ENCODE data around the gene MEIS1.

GRCh38 chr2:66575625-66576310 is 140.8 kb downstream of the MEIS1 start:
- TF ChIP-seq CTCF (IDR thresholded peaks at IDR 0.05), result no peak
- TF ChIP-seq EZH2 (IDR thresholded peaks at IDR 0.05; ENCODE audit: borderline replicate concordance, insufficient read depth, low read depth, low read length, poor library complexity, severe bottlenecking), result no peak

All from B cell (primary cell).